Measurements from ENCODE around the gene ENPP6. TPM values are rescaled to one million over a fixed set of nuclear protein-coding genes. Genes with fewer than 3 reads are reported as not detected.
"Not testable (repeated sequence)": the region's sequence is repeated elsewhere in the genome, so short reads cannot be mapped to it uniquely, and the experiment has no call there.

Gene ENPP6
- total RNA-seq, 1 donor from 2014 or later: not detected

DNA sequence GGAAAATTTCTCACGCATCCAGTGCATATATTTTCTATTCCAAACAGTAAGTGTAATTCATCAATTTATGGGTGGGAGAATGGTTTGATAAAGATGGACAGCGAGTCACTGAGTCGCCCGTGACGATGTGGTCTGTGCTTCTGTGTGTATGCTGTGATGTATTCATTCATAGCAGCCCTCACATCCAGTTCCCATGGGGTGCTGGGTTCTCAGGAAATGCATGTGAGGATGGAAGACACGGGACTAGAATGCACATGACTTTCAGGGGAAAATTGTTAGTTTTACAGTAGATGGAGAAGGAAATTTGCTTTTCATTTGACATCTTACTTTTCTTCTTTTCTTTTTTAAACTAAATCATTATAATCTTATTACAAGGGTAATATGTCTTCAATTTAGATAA, 159.6 kb downstream of the ENPP6 start:
- no peak for ATAC-seq

DNA sequence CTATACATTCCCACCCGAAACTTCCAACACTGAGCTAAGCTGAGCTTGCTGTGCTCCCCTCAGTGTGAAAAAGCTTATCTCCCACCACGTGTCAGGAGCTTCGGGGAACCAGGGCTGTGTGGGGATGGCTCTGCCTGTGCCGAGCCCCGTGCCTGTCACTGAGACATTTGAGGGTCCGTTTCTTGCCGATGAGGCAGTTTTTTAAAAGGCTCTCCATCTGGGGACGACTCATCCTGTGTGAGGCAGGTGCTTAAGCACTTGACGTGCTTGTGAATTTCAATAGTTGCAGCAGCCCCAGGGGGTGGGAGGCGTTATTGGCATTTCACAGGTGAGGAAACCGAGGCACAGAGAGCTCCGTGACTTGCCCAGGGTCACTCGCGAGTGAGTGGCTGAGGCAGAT, 160.8 kb downstream of the ENPP6 start:
- ATAC-seq: no peak

DNA sequence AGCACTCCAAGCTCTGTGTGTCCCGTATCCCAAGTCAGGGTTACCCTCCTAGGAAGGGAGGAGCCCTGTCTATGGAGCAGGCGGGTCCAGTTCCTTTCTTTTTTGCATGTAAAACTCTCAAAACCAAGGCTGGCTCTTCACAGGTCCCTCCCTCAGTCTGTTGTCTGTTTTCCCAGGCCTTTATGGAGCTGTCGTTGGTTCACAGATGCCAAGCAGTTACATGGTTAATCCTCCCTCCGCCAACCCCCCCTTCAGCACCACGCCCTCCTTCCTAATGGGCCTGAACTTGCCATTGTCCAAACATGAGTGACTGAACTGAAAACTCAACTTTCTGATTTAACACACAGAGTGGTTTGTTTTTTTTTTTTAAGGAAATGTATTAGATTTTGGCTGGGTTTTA, 164.2 kb downstream of the ENPP6 start:
- ATAC-seq: peak; percentile 96

DNA sequence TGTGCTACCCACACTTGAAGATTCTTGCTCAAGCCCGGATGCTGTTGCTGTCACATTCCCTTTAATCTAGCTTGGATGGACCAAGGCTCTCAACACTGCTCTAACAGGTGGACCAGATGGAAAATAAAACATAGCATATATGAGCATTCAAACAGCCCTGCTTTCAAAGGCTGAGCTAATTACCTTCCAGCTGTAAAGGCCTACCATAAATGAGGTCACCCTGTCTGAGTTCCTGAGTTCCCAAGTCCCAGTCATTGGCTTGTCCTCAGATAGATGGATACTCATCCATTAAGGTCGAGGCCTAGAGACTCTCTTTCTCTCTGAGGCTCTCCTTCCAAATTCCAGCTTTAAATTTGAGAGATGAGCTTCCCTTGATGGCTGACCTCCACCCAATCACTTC, 165.1 kb downstream of the ENPP6 start:
- ATAC-seq: no peak

DNA sequence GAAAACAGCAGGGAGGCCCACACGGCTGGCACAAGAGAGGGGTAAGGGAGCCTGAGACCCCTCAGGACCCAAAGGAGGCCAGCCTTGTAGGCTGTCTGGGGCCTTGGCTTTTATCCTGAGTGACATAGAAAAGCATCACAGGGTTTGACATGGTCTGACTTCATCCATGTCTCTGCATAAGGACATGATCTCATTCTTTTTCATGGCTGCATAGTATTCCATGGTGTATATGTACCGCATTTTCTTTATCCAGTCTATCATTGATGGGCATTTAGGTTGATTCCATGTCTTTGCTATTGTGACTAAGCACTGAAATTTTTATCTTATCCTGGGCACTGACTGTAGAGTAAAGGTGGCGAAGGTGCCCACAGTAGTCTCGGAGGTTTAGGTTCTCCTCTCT, 166.4 kb downstream of the ENPP6 start:
- not testable (repeated sequence) for ATAC-seq

DNA sequence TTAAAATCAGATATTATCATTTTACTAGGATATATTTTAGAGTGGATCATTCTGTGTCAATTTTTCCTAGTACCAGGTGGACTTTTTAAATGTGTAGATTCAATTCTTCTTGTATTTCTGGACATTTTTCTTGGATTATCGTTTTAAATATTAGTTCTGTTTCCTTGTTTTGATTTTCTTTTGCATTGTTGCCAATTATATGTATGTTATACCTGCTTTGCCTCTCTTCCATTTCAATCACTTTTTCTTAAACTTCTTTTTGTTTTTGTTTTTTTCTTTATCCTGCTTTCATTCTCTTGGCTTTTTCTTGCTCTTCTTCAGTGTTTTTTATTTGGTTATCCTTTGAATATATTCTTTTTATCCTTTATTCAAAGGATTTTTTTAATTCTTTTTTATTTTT, 171.5 kb downstream of the ENPP6 start:
- no peak for ATAC-seq

DNA sequence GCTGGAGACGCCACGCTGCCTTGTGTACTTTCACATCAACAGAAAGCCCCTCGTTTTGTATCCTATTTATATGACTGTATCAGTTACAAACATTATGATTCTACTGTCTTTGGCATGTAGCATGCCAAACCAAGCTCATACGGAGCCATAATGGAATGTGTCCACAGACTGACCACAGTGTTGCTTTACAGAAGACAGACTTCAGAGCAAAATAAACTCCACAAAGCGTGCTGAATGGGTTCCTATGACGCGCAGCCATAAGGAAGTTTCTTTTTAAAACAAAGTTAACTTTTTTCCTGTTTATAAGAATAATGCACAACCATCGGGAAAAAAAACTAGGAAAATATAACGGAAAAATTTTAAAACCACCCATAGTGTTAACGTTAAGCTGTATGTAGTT, 176.5 kb downstream of the ENPP6 start:
- no peak for ATAC-seq

DNA sequence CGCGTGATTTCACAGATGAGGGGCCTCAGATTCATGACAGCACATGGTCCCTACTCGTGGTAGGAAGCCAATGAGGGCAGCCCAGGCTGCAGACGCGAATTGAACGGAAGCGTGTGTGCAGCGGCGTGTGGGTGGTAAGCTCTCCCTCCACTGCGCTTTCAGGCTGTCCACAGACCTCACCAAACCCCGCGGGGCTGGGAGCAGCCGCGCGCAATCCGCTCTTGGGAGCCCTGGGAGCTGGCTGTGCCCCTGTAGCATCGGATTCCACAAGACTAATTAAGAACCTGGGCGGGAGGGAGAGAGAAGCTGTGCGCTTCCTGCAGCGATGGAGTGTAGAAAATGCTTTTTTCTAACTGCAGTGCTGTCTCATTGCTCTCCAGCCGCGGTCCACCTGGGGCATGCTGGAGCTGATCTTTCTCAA, 177.7 kb downstream of the ENPP6 start:
- ATAC-seq: no peak
